HG02571 (cell line): ENCODE results near the gene CD44.

Source experiments
- ATAC-seq: cut with Tn5 transposase; IDR thresholded peaks from one replicate; pipeline ENCODE4 v1.9.1; 2021; ENCODE audit warnings: mild to moderate bottlenecking, moderate library complexity; ENCODE audit not compliant: unreplicated experiment

Gene CD44

GRCh38 chr11:35234460-35235156, 95.6 kb downstream of the CD44 start:
- no peak for ATAC-seq

GRCh38 chr11:35235157-35235468, 96.1 kb downstream of the CD44 start:
- ATAC-seq: no peak

- ATAC-seq: no peak
Measured at GRCh38 chr11:35235498-35235897, 96.5 kb downstream of the CD44 start.

- no peak for ATAC-seq
Measured at GRCh38 chr11:35235936-35236666, 97.1 kb downstream of the CD44 start.

DNA sequence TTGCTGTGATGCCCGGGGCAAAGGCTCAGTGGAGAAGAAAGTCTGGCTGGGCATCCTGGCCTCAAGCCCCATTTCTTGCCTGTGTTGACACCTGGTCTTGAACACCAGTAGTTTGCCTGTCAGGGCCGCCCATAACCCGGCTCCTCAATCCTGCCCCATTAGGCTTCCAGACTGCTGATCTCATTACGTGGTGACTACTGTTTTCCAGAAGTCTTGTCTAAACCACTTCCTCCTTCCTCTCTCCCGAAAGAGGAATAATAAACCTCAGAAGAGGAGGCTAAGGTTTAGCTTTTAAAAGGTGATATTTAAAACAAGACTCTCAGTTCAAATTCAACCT, 97.7 kb downstream of the CD44 start:
- ATAC-seq: no peak

DNA sequence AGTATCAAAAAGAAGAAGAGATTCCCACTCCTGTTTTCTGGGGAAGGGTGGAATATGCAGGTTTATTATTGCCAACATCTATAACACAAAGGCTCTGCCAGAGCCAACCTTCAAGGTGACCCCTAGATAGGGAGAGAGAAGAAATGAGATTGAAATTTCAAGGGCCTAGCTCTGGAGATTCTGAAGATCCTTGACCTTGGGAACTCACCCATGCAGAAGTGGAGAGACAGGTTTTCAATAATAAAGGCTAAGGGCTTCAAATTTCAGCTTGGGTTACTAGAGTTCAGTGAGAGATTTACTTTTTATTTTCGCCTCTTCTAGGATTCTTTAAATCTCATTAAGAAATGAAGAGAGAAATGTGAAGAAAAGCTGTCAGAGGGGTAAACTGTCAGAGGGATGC, 98.4 kb downstream of the CD44 start:
- ATAC-seq: no peak

DNA sequence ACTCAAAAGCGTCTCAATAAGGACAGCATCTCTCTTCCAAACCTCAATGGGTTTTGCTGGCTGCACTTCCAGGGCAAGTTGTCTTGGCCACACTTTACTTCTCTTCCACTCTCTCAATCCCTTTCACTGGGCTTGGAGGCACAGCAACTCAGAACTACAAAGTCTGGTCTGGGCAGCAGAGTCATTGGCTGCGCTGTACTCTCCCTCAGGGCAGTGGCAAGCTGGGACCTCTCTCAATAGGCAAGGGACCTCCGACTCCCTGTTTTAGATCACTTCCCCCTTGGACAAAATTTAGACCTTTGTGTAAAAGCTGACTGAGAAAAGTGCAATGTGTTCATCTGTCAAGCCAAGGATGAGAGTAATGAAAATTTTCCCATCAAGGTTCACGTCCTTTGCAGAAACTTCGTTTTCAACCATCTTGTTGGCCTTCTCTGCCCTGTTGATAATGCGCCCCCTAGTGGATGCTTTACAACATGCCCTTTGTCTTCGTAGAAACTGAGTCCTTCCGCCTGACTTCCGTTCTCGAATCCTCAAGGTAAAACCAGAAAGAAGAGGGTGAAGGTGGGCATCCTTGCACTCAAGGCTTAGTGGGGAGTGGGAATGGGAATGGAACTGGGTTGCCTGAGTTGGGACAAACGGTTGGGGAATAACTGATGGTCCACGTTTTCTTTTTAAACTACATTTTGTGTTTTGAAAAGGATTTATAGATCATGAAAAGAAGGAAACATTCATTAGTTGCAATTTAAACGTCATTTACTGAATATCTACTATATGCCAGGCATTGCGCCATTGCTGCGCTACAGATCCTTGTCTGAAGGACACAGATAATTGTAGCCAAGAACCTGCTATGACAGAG, 99.1 kb downstream of the CD44 start:
- ATAC-seq: no peak

GRCh38 chr11:35238882-35239281, 99.9 kb downstream of the CD44 start:
- no peak for ATAC-seq

GRCh38 chr11:35239471-35240075, 100.6 kb downstream of the CD44 start:
- no peak for ATAC-seq

GRCh38 chr11:35241083-35241482, 102.1 kb downstream of the CD44 start:
- no peak for ATAC-seq

DNA sequence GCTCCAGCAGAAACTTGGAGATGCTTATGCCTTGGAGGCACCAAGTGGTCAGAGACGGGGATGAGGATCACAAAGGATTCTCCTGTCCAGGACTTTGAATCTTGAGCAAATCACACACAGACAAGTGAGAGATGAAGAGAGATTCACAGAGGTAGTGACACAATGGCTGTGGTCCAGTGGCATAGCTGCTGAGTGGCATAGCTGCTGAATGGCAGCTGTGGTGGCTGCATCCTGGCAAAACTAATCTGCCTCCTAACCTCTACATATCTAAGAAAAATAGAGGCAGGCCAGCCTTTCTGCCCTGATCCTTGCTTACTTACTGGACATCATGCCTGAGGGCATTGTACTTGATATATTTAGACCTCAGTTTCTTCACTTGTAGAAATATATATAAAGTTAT, 102.6 kb downstream of the CD44 start:
- no peak for ATAC-seq

DNA sequence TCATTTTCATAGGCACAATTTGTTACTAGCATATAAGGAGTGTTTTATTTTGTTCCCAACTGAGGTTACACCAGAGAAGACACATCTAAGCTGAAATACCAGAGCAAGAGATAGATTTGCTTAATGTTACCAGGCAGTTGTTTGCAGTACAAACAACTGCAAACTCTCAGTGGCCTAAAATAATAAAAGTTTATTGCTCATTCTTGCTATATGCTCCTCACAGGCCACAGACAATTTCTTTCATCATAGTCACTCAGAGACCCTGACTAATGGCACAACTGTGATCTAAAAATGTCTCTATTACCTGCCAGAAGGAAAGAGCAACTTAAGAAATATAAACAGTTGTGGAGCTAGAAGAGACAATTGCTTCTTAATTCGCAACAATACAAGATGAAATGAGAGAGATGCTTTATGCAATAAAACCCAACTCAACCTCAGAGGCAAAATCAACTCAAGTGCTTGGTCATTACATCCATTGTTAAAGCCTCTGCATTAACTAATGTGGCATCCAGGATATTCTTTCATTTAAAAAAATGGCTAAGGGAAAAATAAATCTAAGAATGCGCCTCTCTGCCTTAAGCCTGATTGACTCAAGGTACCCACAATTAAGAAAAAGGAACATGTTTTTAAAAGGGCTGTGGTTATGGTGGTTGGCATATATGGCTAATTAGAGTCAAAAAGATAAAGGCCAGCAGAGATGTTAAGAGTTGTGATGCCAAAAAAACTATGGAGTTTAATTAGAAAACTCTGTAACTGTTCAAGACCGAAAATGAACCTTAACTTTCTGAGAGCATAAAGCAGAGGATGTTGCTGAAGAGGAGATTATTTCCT, 103.7 kb downstream of the CD44 start:
- no peak for ATAC-seq

- no peak for ATAC-seq
Measured at GRCh38 chr11:35243774-35244173, 104.8 kb downstream of the CD44 start.

GRCh38 chr11:35245056-35245455, 106.1 kb downstream of the CD44 start:
- ATAC-seq: no peak

DNA sequence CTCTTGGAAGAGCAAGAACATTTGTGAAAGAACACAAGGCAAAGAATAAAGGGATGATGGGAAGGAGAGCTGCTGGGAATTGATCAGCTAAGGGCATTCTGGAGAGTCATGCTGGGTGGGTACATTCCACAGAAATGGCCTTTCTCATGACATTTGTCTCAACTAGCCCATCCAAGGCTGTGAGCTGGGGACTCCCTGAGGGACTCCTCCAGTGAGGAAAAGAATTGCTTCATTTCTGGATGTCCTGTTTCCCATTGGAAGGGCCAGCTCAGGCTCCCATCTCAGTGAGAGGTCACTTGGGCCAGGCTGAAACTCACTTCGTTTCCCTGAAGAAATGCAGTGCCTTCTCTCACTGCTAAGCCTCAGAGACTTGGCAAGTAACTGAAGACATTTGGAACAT, 106.8 kb downstream of the CD44 start:
- no peak for ATAC-seq

DNA sequence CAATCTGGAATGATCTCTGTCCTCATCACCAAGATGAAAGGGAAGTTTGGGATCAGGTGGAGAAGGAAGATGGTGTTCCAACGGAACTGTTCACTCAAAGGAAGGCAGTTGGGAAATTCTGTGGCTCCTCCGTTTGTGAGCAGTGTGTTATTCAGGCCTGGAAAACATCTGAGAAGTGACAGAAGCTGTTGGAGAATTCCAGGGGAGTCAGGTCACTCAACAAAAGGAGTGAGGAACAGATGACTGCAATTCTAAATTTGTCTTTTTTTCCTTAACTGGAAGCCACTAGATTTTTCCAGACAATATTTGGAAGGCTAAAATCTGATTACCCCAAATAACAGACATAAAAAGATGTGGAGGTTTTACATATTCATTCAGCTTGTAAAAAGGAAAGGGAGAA, 107.8 kb downstream of the CD44 start:
- ATAC-seq: no peak

DNA sequence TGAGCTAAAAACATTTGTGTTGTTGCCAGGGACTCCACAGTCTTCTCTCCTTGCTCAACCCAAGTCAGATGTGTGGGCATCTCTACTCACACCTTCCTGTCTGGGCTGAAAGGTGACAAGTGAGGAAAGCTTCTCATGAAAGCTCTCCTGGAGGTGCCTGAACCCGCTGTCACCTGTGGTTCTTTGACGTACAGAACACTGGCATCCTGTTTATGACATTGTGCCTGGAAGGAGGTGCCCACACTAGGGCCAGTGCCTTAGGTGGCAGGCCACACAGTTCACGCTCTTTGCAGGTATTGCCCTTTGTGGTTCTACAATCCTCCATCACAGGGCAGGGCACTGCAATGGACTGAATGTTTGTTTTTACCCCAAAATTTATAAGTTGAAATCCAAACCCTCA, 108.5 kb downstream of the CD44 start:
- ATAC-seq: no peak

DNA sequence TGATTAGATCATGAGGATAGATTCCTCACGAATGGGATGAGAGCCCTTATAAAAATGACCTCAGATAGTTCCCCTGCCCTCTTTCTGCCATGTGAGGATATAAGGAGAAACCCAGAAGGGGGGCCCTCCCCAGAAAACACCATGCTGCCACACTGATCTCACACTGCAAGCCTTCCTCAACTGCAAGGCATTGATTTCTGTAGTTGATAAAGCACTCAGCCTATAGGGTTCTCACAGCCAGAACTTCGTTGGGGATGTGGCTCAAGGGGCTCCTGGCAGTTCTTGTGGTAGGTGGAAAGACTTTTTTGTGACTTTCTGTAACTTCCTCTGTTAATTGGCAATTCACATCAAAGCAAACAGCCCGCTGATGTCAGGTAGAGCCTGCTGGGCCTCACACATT, 108.9 kb downstream of the CD44 start:
- no peak for ATAC-seq

DNA sequence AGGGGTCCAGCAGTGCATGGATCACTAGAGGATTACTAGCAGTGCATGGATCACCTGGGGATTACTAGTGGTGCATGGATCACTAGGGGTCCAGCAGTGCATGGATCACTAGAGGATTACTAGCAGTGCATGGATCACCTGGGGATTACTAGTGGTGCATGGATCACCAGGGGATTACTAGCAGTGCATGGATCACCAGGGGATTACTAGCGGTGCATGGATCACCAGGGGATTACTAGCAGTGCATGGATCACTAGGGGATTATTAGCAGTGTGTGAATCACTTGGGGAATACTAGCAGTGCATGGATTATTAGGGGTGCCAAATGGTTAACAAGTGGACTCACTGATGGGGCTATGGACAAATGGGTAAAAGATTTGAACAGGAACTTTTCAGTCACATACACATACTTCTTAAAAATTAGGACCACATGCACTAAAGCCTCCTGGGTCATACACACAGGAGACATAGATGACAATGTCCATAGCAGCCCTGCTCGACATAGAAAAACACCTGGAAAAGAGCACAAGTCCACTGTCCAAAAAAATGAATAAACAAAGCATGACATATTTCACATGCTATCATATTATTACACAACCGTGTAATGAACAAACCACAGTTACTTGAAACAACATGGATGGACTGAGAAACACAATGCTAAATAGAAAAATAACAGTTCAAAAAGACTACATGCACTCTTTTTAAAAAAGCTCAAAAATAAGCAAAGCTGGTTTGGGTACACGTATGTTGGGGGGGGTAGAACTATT, 109.8 kb downstream of the CD44 start:
- ATAC-seq: no peak

DNA sequence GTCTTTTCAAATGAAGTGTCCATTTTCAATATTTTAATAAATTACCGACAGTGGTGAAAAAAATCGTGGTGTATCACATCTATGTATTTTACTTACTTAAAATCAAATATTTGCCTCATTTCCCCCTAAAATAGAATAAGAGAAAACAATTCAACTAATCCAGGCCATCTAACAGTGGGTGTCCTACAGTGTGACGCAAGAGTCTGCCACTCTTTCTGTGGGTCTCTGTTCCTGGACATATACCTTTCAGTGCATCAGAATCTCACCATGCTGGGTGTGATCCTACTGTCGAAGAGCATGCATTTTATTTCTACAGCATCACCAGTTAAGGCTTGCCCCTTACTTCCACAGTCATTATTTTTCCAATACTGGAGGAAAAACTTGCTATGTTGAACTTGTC, 111.2 kb downstream of the CD44 start:
- ATAC-seq: no peak
